GM12865 (cell line): ENCODE results near the gene VPS9D1.

Experiments used
- DNase-seq: peaks from one replicate; pipeline ENCODE4 v3.0.0; 2010; ENCODE audit warnings: low read depth
- H3K4me3 ChIP-seq: 2 replicates; pipeline ENCODE4 v1.5.1; 2011; ENCODE audit warnings: mild to moderate bottlenecking, low read depth, low read length, control low read depth
- TF ChIP-seq, protein P1 (sequence below): IDR thresholded peaks from 2 replicates; pipeline ENCODE4 v1.5.1; 2011; ENCODE audit warnings: low read length, control low read depth, low read depth, inconsistent platforms; ENCODE audit not compliant: insufficient read depth; ENCODE audit errors: missing control alignments

VPS9D1 gene

DNA sequence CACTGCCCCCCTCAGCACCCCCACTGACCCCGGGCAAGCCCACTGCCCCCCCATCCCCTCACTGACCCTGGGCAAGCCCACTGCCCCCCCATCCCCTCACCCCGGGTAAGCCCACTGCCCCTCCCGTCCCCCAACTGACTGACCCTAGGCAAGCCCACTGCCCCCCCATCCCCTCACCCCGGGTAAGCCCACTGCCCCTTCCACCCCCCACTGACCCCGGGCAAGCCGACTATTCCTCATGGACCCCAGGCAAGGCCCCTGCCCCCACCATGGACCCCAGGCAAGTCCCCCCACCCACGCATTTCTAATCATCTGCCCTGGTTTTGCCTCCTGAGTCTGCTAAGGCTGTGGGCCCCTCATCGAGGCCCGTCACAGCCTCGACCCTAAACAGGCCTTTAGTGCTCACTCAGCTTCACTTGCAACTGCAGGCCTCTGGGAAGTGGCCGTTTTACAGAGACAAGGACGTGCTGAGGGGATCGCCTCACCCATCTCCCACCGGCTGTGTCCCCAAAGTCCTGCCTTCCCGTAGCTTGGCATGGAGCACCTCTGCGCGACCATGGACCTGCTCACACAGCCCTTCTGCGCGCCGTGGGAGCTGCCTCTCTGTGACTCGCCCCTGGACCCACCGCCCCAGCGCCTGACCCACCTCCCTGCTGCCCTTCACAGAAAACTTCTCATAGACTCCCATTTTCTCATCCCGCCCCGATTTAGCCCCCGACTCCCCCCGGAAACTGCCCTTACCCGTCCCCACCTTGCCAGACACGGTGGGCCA is 3.6 kb downstream of the VPS9D1 start:
- no peak overlapping the region for H3K4me3 ChIP-seq
- TF ChIP-seq, protein P1, sequence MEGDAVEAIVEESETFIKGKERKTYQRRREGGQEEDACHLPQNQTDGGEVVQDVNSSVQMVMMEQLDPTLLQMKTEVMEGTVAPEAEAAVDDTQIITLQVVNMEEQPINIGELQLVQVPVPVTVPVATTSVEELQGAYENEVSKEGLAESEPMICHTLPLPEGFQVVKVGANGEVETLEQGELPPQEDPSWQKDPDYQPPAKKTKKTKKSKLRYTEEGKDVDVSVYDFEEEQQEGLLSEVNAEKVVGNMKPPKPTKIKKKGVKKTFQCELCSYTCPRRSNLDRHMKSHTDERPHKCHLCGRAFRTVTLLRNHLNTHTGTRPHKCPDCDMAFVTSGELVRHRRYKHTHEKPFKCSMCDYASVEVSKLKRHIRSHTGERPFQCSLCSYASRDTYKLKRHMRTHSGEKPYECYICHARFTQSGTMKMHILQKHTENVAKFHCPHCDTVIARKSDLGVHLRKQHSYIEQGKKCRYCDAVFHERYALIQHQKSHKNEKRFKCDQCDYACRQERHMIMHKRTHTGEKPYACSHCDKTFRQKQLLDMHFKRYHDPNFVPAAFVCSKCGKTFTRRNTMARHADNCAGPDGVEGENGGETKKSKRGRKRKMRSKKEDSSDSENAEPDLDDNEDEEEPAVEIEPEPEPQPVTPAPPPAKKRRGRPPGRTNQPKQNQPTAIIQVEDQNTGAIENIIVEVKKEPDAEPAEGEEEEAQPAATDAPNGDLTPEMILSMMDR = no peak
- no peak for DNase-seq

DNA sequence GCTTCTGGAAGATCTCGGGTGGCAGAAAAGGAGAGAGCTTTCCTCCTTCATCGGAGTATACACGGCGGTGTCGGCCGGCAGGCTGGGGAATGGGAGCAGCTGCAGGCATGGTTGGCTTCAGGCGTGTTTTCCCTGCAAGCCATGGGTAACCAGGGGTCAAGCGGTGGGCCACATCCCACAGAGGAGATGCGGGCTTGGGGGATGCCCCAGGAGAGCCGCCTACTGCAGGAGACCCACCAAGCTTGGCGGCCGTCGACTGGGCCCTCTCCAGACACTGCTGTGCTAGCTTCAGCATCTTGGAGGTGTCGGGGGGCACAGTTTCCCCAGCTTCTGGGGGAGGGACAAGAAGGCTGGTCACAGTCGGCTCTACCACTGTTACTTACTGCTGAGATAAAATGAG is 4.2 kb downstream of the VPS9D1 start:
- TF ChIP-seq, protein P1 = no peak
- H3K4me3 ChIP-seq = no peak overlapping the region
- no peak for DNase-seq

DNA sequence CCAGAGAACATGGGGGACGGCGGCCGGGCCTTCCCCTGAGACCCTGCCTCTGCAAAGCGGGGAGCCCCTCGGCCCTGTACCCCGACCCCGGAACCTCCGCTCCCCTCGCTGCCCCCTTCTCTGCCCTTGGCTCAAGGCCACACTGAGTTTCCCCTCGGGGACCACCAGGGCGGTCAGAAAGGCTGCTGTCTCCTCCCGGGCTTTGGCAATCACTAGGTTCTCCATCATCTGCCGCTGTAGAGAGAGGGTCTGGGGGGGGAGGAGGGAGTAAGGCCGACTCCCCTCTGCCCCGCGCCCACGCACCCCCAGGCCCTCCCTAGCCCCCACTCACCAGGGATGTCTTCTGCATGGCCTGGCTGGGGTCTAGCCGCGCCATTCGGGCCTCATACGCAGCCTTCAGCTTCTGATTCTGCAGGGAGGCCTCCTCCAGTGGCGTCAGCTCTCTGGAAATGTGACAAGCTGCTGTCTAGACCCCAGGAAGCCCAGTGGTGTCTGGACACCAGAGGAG is 8.4 kb downstream of the VPS9D1 start:
- TF ChIP-seq, protein P1 = no peak
- peak overlapping the region; percentile 84 for H3K4me3 ChIP-seq
- no peak for DNase-seq

DNA sequence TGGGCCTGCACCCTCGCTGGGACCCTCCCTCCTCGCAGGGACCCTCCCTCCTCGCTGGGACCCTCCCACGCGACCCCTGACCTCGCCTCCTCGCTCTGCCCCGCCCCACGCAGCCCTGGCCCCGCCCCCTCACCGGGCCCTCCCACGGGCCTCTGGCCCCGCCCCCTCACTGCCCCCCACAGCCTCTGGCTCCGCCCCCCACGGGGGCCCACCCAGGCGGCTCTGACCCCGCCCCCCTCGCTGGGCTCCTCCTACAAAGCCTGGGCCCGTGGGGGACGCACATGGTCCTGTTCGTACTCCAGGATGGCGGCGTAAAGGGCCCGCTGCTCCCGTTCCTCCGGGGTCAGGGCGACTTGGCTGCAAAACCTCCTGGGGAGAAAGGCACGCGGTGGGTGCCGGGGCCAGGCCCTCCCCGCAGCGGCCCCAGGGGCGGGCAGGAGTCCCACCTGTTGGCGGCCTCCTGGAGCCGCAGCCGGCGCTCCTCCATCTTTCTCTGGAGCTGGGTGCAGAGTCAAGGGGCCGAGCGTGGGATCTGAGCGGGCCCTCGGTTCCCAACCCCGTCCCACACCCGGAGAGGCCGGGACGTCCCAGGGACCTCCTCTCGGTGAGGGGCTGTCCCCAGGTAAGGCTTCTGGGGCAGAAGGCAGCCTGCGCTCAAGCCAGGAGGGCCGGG is 9.0 kb downstream of the VPS9D1 start:
- peak overlapping the region; percentile 84 for H3K4me3 ChIP-seq
- DNase-seq = peak; percentile 91
- TF ChIP-seq, protein P1 = no peak

DNA sequence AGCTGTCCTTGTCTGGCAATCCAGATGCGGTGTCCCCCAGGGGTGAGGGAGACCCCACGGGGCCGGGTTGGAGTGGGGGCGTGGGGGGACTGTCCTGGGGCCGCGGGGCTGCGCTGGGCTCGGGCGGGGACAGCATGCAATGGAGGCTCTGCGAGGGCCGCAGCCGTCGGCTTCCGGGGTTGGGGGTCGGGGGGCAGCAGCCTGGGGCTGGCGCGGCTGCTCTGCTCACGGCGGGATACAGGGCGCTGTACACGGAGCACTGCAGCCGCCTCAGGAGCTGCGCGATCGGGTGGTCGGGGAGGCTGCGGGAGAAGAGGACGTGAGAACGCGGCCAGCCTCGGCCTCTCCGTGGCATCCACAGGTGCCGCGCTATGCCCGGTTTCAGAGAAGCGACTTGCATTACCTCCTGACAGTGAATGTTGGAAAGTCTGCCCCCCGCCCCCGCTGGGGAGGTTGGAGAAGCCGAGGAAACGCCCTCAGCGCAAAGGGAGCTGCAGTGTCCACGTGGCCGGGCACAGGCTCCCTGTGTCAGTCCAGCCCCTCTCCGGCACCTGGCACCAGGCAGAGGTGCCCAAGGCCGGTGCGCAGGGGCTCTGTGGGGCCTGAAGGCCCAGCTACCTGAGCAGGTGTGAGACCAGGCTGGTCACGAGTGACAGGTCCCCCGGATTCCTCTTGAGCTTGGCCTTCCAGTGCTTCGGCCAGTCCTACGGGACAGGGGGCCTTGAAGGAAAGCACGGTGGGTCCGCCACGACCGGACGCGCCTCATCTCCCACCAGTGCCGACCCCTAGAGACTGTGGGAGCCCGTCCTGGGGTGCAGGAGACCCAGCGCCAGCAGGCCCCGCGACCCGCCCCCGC is 9.8 kb downstream of the VPS9D1 start:
- H3K4me3 ChIP-seq = no peak overlapping the region
- no peak for DNase-seq
- TF ChIP-seq, protein P1 = no peak

DNA sequence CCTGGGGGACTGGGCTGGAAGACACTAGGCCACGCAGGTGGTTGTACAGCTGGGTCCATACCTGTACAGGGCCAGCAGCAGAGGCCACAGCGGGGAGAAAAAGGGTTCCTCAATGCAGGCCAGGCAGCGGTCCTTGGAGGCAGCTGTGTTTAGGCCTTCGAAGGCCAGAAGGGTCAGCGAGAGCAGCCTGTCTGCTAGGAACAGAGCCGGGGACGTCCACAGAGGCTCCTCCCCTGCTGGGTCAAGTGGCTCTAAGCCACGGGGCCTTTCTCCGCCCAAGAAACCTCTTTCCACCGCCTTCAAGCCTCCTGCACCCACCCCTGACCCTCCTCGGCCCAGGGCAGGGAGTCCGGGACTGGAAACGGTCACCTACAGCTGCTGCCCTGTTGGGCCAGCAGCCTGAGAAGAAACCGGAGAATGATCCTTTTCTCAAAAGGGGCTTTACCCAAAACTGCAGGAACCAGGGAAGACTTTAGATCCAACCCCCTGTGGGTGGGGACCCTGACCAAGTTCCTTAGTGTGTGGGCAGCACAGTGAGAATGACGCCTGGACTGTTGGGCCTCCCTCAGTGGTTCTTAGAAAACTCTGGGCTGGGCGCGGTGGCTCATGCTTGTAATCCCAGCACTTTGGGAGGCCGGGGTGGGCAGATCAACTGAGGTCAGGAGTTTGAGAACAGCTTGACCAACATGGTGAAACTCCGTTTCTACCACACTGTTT is 10.8 kb downstream of the VPS9D1 start:
- DNase-seq = no peak
- no peak overlapping the region for H3K4me3 ChIP-seq
- TF ChIP-seq, protein P1 = no peak
